Type B pancreatic cell (in vitro differentiated cells): ENCODE measurements around the gene MACC1. TPM values are rescaled to one million over a fixed set of nuclear protein-coding genes. Genes with fewer than 3 reads are reported as not detected.

Source experiments
- DNase-seq: peaks from one replicate; pipeline ENCODE4 v3.0.0; 2021; ENCODE audit warnings: mixed read lengths; ENCODE audit not compliant: unreplicated experiment; ENCODE audit errors: extremely low spot score
- H3K27ac Mint-ChIP-seq: 2 replicates; pipeline ENCODE4 v1.8.0; 2021; ENCODE audit warnings: mild to moderate bottlenecking, mixed read lengths
- H3K27me3 Mint-ChIP-seq: 2 replicates; pipeline ENCODE4 v1.8.0; 2021; ENCODE audit warnings: mixed read lengths
- H3K36me3 Mint-ChIP-seq: 2 replicates; pipeline ENCODE4 v1.8.0; 2021; ENCODE audit warnings: mixed read lengths
- H3K4me1 Mint-ChIP-seq: one replicate; pipeline ENCODE4 v1.8.0; 2021; ENCODE audit warnings: mixed read lengths; ENCODE audit not compliant: unreplicated experiment
- H3K4me3 Mint-ChIP-seq: 2 replicates; pipeline ENCODE4 v1.8.0; 2021; ENCODE audit warnings: mild to moderate bottlenecking, mixed read lengths
- H3K9me3 Mint-ChIP-seq: 2 replicates; pipeline ENCODE4 v1.8.0; 2021; ENCODE audit warnings: mixed read lengths
- CTCF ChIP-seq: fragments of 200-600 bp; sonication (generic); conservative IDR thresholded peaks from 2 replicates; pipeline ENCODE4 v1.5.0; 2021; ENCODE audit warnings: antibody characterized with exemption, mild to moderate bottlenecking
- total RNA-seq: library from RNA; stranded (reverse); gene quantifications from 2 replicates; pipeline ENCODE4 v1.2.1, GENCODE V29; 2021; ENCODE audit warnings: low replicate concordance

Gene MACC1
- total RNA-seq, 1 donor from 2014 or later: 14.8 TPM

- TF ChIP-seq CTCF: no peak
- Mint-ChIP-seq H3K4me1 (no peaks in the 10 kb centered on the region), H3K27ac (no peak overlapping the region), H3K4me3 (no peak overlapping the region), H3K36me3 (no peaks in the 10 kb centered on the region), H3K9me3 (no peaks in the 10 kb centered on the region), H3K27me3 (no peaks in the 10 kb centered on the region)
- DNase-seq: no peak
Observed at GRCh38 chr7:20229081-20229480, 11.9 kb upstream of the MACC1 start.

GRCh38 chr7:20228654-20229053 lies 11.5 kb upstream of the MACC1 start:
- no peaks in the 10 kb centered on the region for H3K27me3 Mint-ChIP-seq
- no peaks in the 10 kb centered on the region for H3K4me1 Mint-ChIP-seq
- no peak overlapping the region for H3K27ac Mint-ChIP-seq

GRCh38 chr7:20227291-20227795 lies 10.2 kb upstream of the MACC1 start:
- no peak overlapping the region for H3K27ac Mint-ChIP-seq
- TF ChIP-seq CTCF: no peak

More at GRCh38 chr7:20228654-20229053, 11.5 kb upstream of the MACC1 start:
- no peak overlapping the region for H3K4me3 Mint-ChIP-seq
- no peak for TF ChIP-seq CTCF
- no peaks in the 10 kb centered on the region for H3K9me3 Mint-ChIP-seq
- no peak for DNase-seq
- H3K36me3 Mint-ChIP-seq: no peaks in the 10 kb centered on the region

GRCh38 chr7:20226860-20227259 lies 9.7 kb upstream of the MACC1 start:
- Mint-ChIP-seq H3K27me3 (no peaks in the 10 kb centered on the region), H3K9me3 (no peaks in the 10 kb centered on the region), H3K4me1 (no peaks in the 10 kb centered on the region)

More at GRCh38 chr7:20227291-20227795, 10.2 kb upstream of the MACC1 start:
- no peaks in the 10 kb centered on the region for H3K36me3 Mint-ChIP-seq
- no peak for DNase-seq
- H3K4me3 Mint-ChIP-seq: no peak overlapping the region
- H3K4me1 Mint-ChIP-seq: no peaks in the 10 kb centered on the region
- H3K9me3 Mint-ChIP-seq: no peaks in the 10 kb centered on the region
- H3K27me3 Mint-ChIP-seq: no peaks in the 10 kb centered on the region

GRCh38 chr7:20225384-20225783 lies 8.2 kb upstream of the MACC1 start:
- Mint-ChIP-seq H3K27ac (no peak overlapping the region), H3K9me3 (no peaks in the 10 kb centered on the region), H3K36me3 (no peaks in the 10 kb centered on the region), H3K27me3 (no peaks in the 10 kb centered on the region), H3K4me3 (no peak overlapping the region), H3K4me1 (peaks cover under 1% of the 10 kb centered on the region)
- no peak for TF ChIP-seq CTCF
- no peak for DNase-seq

More at GRCh38 chr7:20226860-20227259, 9.7 kb upstream of the MACC1 start:
- TF ChIP-seq CTCF: no peak
- H3K36me3 Mint-ChIP-seq: no peaks in the 10 kb centered on the region
- no peak overlapping the region for H3K27ac Mint-ChIP-seq
- DNase-seq: no peak
- no peak overlapping the region for H3K4me3 Mint-ChIP-seq

- H3K4me3 Mint-ChIP-seq: no peak overlapping the region
- H3K27me3 Mint-ChIP-seq: no peaks in the 10 kb centered on the region
- peaks cover 5% of the 10 kb centered on the region for H3K9me3 Mint-ChIP-seq
- no peak for TF ChIP-seq CTCF
- H3K27ac Mint-ChIP-seq: no peak overlapping the region
- H3K36me3 Mint-ChIP-seq: no peaks in the 10 kb centered on the region
- no peak for DNase-seq
- H3K4me1 Mint-ChIP-seq: peaks cover 9% of the 10 kb centered on the region
Observed at GRCh38 chr7:20224025-20224424, 6.8 kb upstream of the MACC1 start.
